Skeletal muscle satellite cell (primary cell): ENCODE results near the gene ARF4.

Source experiments
- H3K27me3 ChIP-seq: 2 replicates; pipeline ENCODE4 v1.7.0; 2013; ENCODE audit warnings: low read length; ENCODE audit not compliant: control insufficient read depth, insufficient read depth
- H3K36me3 ChIP-seq: 2 replicates; pipeline ENCODE4 v1.7.0; 2013; ENCODE audit warnings: mild to moderate bottlenecking, control low read depth, low read length; ENCODE audit not compliant: insufficient read depth
- H3K4me1 ChIP-seq: 2 replicates; pipeline ENCODE4 v1.7.0; 2013; ENCODE audit warnings: low read length; ENCODE audit not compliant: control insufficient read depth, insufficient read depth
- H3K4me2 ChIP-seq: 2 replicates; pipeline ENCODE4 v1.7.0; 2013; ENCODE audit warnings: mild to moderate bottlenecking, low read length
- H3K4me3 ChIP-seq: 2 replicates; pipeline ENCODE4 v1.7.0; 2013; ENCODE audit warnings: low read length
- H3K9ac ChIP-seq: 2 replicates; pipeline ENCODE4 v1.7.0; 2013; ENCODE audit warnings: mild to moderate bottlenecking, low read depth, low read length, moderate library complexity
- H3K9me3 ChIP-seq: replicated peaks from 2 replicates; pipeline ENCODE4 v1.7.0; 2013; ENCODE audit warnings: mild to moderate bottlenecking, control low read depth, low read length

Gene ARF4

DNA sequence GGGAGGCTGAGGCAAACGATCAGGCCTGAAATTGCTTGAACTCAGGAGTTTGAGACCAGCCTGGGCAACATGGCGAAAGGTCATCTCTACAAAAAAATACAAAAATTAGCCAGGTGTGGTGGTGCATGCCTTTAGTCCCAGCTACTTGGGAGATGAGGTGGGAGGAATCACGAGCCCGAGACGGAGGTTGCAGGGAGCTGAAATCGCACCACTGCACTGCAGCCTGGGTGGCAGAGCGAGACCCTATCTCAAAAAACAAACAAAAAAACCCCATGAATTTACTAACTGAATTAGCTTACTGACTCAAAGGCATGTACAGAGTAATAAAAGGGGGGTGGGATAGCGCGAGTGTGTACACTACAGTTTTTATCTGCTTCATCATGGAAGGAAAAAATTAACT is 19.3 kb downstream of the ARF4 start:
- Histone ChIP-seq H3K9me3 (no peaks in the 10 kb centered on the region), H3K4me1 (no peaks in the 10 kb centered on the region), H3K4me2 (no peak overlapping the region), H3K36me3 (peaks cover 93% of the 10 kb centered on the region), H3K9ac (no peak overlapping the region), H3K27me3 (no peaks in the 10 kb centered on the region), H3K4me3 (no peak overlapping the region)

DNA sequence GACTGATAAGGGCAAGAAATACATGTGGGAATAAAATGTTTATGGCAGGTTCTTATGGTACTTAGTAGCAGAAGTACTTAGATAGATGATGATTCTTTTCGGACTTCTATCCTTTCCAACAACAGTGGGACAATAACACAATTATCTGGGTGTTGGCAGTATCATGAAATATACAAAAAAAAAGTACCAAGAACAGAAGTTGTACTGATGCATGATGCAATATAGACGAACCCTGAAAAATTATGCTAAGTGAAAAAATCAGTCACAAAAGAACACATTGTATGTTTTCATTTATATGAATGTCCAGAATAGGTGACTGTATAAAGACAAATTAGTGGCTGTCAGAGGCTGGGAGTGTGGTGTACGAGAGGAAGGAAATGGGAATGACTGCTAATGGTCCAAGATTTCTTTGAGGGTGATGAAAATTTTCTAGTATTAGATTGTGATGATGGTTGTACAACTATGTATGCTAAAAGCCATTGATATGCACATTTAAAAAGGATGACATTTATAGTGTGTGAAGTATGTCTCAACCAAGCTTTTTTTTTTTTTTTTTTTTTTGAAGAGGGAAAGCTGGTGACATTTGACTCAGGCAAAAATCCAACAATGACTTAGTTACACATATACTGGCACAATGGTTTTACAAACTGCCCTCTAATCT is 21.0 kb downstream of the ARF4 start:
- H3K4me1 ChIP-seq: no peaks in the 10 kb centered on the region
- H3K27me3 ChIP-seq: no peaks in the 10 kb centered on the region
- no peak overlapping the region for H3K4me2 ChIP-seq
- no peaks in the 10 kb centered on the region for H3K9me3 ChIP-seq
- no peak overlapping the region for H3K4me3 ChIP-seq
- peaks cover 94% of the 10 kb centered on the region for H3K36me3 ChIP-seq
- H3K9ac ChIP-seq: no peak overlapping the region

DNA sequence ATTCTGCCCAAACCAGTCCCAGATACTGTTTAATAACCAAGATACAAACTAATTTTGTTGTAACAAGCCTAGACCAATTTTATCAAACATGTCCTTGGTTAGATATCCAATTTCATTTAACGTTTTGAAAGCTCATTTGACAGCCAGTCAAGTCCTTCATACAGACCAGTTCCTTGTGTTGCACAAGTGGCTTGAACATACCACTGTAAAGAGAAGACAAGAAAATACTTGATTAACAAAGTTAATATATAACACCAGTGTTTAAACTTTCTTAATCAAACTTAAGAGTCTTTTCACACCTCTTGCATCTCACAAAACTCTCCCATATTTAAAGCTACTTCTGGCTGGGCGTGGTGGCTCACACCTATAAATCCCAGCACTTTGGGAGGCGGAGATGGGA is 25.0 kb downstream of the ARF4 start:
- Histone ChIP-seq H3K27me3 (no peaks in the 10 kb centered on the region), H3K4me3 (no peak overlapping the region), H3K4me1 (no peaks in the 10 kb centered on the region), H3K4me2 (no peak overlapping the region), H3K9ac (no peak overlapping the region), H3K9me3 (no peaks in the 10 kb centered on the region), H3K36me3 (peaks cover 82% of the 10 kb centered on the region)

DNA sequence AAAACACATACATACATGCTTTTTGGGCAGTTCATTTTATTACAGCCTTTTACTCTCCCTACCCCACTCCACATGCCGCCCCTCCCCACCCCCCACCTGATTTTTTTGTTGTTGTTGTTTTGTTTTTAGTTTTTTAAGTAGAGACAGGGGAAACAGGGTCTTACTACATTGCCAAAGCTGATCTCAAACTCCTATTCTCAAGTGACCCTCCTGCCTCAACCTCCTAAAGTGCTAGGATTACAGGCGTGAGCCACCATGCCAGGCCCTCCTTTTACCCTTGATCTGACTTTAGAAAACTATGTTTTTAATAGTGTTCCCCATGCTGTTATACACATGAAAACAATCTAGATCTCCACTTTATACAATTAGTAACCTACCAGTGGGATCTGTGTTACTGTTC is 26.3 kb downstream of the ARF4 start:
- H3K27me3 ChIP-seq: no peaks in the 10 kb centered on the region
- peaks cover 76% of the 10 kb centered on the region for H3K36me3 ChIP-seq
- no peaks in the 10 kb centered on the region for H3K4me1 ChIP-seq
- H3K9me3 ChIP-seq: no peaks in the 10 kb centered on the region
- H3K4me2 ChIP-seq: no peak overlapping the region
- no peak overlapping the region for H3K9ac ChIP-seq
- no peak overlapping the region for H3K4me3 ChIP-seq

DNA sequence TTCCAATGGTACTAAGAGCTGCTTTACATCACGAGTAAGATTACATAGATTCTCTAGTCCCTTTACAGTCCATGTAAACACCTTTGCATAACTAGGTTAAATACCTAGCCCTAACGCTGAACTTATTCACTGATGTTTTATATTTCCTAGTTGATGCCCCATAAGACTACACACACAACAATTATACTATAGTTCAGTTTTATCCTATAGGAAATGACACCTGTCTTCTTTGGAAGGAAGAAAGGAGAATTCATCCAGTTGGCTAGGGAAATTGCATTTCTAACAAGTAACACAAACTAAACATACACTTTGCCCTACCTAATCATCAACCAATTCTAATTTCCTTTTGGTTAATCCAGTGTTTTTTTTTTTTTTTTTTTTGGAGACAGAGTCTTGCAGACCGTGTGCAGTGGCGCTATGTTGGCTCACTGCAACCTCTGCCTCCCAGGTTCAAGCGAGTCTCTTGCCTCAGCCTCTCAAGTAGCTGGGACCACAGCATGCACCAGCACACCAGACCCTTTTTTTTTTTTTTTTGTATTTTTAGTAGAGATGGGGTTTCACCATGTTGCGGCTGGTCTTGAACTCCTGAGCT is 27.2 kb downstream of the ARF4 start:
- no peak overlapping the region for H3K4me2 ChIP-seq
- H3K4me3 ChIP-seq: no peak overlapping the region
- no peaks in the 10 kb centered on the region for H3K4me1 ChIP-seq
- no peaks in the 10 kb centered on the region for H3K27me3 ChIP-seq
- H3K9me3 ChIP-seq: no peaks in the 10 kb centered on the region
- H3K9ac ChIP-seq: no peak overlapping the region
- peaks cover 69% of the 10 kb centered on the region for H3K36me3 ChIP-seq

DNA sequence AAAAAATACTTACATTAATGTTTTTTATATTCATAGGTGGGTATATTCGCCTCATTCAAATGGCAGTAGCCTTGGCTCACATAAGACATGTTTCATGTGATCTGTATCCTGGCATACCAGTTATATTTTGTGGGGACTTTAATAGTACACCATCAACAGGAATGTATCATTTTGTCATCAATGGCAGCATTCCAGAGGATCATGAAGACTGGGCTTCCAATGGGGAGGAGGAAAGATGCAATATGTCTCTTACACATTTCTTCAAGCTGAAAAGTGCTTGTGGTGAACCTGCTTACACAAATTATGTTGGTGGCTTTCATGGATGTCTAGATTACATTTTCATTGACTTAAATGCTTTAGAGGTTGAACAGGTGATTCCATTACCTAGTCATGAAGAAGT is 37.6 kb downstream of the ARF4 start:
- Histone ChIP-seq H3K27me3 (no peaks in the 10 kb centered on the region), H3K9ac (no peak overlapping the region), H3K4me1 (peaks cover 24% of the 10 kb centered on the region), H3K9me3 (no peaks in the 10 kb centered on the region), H3K4me2 (peak overlapping the region; percentile 59), H3K4me3 (peak overlapping the region; percentile 24), H3K36me3 (peaks cover 19% of the 10 kb centered on the region)

DNA sequence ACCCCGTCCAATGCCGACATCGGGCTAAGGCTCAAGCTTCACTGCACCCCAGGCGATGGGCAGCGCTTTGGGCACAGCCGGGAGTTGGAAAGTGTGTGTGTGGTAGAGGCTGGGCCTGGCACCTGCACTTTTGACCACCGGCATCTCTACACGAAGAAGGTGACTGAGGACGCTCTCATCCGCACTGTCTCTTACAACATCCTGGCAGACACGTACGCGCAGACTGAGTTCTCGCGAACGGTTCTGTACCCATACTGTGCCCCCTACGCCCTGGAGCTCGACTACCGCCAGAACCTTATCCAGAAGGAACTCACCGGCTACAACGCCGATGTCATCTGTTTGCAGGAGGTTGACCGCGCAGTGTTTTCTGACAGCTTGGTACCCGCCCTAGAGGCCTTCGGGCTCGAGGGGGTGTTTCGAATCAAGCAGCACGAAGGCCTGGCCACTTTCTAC is 40.0 kb downstream of the ARF4 start:
- Histone ChIP-seq H3K4me2 (peak overlapping the region; percentile 98), H3K4me3 (peak overlapping the region; percentile 87), H3K36me3 (peaks cover 17% of the 10 kb centered on the region), H3K9me3 (no peaks in the 10 kb centered on the region), H3K9ac (peak overlapping the region; percentile 95), H3K4me1 (peaks cover 24% of the 10 kb centered on the region), H3K27me3 (no peaks in the 10 kb centered on the region)

DNA sequence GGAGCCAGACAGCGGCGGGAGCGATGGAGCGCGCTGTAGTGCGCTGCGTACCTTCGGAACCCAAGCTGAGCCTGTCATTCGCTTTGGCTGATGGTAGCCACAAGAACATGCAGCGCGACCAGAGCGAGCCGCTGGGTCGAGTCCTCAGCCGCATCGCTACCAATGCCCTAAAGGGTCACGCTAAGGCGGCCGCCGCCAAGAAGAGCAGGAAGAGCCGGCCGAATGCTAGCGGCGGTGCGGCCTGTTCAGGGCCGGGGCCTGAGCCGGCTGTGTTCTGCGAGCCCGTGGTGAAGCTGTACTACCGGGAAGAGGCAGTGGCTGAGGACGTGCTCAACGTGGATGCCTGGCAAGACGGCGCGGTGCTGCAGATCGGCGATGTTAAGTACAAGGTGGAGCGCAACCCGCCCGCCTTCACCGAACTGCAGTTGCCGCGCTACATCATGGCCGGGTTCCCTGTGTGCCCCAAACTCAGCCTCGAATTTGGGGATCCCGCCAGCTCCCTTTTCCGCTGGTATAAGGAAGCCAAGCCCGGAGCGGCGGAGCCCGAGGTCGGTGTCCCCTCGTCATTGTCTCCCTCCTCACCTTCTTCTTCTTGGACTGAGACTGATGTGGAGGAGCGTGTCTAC is 40.6 kb downstream of the ARF4 start:
- Histone ChIP-seq H3K4me3 (peak overlapping the region; percentile 87), H3K4me2 (peak overlapping the region; percentile 98), H3K4me1 (peaks cover 24% of the 10 kb centered on the region), H3K36me3 (peaks cover 15% of the 10 kb centered on the region), H3K9me3 (no peaks in the 10 kb centered on the region), H3K9ac (peak overlapping the region; percentile 95), H3K27me3 (no peaks in the 10 kb centered on the region)

DNA sequence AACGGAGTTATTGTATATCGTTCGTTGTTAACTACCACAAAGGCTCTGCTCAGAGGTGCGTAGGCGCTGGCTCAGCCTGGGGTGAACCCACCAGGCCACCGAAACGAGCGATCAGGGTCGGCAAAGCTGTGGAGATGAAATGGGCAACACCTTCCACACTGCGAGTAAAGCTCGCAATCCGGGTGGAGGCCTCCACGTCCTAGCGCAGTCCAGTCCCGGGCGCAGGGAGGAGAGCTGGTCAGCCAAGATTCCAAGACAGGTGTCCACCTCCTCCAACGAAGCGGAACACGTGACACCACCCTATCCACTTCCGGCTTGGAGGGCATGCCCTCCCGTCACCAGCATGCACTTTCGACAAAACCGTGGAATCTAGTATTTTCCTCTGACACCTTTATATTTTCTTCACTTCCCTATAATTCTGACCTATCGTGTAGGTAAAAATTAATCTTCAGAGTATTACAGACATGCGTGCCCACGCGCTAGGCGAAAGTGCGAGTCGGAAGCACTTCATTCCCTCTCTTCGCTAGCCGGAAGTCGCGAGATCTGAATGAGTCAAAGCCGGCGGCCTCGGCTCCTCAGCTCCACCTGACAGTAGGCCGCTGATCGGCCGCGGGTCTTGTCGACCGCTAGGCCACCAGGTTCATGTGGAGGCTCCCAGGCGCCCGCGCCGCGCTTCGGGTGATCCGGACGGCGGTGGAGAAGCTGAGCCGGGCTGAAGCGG is 41.2 kb downstream of the ARF4 start, which contains the start of gene PDE12:
Gene PDE12 (plus strand): TSS at position 537 of the 721 bp plus-strand sequence. CDS start 106 bp downstream, at position 643.
- peak within 1 kb of the TSS; percentile 95 for H3K9ac ChIP-seq
- H3K36me3 ChIP-seq: peaks cover 15% of the 10 kb centered on the region
- H3K4me2 ChIP-seq: peak within 1 kb of the TSS; percentile 98
- no peaks in the 10 kb centered on the region for H3K9me3 ChIP-seq
- peaks cover 22% of the 10 kb centered on the region for H3K4me1 ChIP-seq
- no peaks in the 10 kb centered on the region for H3K27me3 ChIP-seq
- peak within 1 kb of the TSS; percentile 87 for H3K4me3 ChIP-seq

DNA sequence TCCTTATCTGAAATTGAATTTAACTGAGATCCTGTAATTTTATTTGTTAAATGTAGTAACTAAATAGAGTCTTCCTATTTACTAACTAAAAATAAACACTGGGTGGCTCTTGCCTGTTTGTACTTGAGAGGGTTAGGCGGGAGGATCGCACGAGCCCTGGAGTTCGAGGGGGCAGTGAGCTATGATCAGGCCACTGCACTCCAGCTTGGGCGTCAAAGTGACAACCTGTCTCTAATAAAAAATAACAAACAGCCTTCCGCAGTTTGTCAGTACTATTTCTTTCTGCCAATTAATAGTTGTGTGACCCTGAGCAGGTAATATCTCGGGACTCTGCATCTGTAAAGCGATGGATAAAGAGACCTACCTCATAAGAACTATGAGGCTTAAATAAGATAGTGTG is 41.8 kb downstream of the ARF4 start:
- Histone ChIP-seq H3K4me1 (peaks cover 19% of the 10 kb centered on the region), H3K4me3 (peak overlapping the region; percentile 87), H3K4me2 (peak overlapping the region; percentile 98), H3K9ac (peak overlapping the region; percentile 95), H3K9me3 (no peaks in the 10 kb centered on the region), H3K27me3 (no peaks in the 10 kb centered on the region), H3K36me3 (peaks cover 15% of the 10 kb centered on the region)

DNA sequence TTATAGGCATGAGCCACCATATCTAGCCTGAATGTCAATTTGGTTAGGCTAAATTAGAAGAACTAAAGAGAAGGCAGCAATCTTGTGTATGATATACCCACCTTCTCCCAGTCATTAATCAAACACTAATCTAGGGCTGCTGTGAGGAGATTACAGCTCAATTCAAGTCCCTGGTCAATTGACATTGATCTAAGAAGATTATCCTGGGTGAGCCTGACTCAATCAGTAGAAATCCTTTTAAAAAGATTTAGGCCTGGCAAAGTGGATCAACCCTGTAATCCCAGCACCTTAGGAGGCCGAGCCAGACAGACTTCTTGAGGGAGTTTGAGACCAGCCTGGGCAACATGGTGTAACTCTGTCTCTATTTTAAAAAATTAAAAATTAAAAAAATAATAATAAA is 50.5 kb downstream of the ARF4 start:
- Histone ChIP-seq H3K4me2 (no peak overlapping the region), H3K9ac (no peak overlapping the region), H3K4me3 (no peak overlapping the region), H3K27me3 (no peaks in the 10 kb centered on the region), H3K4me1 (peaks cover 4% of the 10 kb centered on the region), H3K36me3 (no peaks in the 10 kb centered on the region), H3K9me3 (no peaks in the 10 kb centered on the region)
